ENCODE results near the gene TRAK1.

TRAK1 gene

DNA sequence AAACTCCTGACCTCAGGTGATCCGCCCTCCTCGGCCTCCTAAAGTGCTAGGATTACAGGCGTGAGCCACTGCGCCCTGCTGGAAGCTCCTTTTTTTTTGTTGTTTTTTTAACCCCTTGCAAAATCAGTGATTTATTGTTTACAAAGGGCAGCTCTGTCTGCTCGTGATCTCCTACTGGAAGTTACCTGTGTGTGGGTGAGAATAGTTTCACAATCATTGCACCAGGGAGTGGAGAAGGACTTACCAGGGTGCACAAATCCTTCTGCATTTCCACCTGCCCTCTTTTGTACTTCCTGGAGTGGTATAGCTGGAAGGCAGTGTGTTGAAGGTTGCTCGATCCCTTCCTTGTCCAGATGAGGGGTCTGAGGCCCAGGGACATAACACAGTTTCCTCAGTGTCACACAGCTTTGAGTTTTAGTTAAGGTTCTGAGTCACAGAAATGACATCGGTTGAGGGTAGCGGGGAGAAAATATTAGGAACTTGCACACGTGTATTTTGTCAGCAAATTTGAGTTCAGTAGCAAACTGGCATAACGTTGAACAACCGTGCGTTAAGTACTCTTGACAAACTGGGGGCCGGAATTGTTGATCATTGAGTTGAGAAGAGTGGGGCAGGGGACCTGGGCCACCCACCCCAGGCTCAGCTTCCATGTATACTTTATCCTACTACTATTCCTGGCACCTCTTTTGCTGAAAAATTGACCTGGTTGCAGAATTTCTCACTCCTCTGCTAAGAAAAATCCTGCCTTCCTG lies 11.3 kb upstream of the TRAK1 start:
- DNase-seq (ENCODE audit: insufficient read length, low spot score) (no peak), FAIRE-seq (no peak)
- TF ChIP-seq TAF1 (IDR thresholded peaks at IDR 0.05; ENCODE audit: low read depth, low read length) (no peak), POLR2A (IDR thresholded peaks at IDR 0.05; ENCODE audit: low read depth, low read length) (no peak), SPI1 (IDR thresholded peaks at IDR 0.05; ENCODE audit: low read depth, low read length) (no peak), PAX5 (IDR thresholded peaks at IDR 0.05; ENCODE audit: insufficient read depth, low read length, severe bottlenecking) (no peak), POU2F2 (IDR thresholded peaks at IDR 0.05; ENCODE audit: low read depth, low read length) (no peak), POLR2AphosphoS5 (IDR thresholded peaks at IDR 0.05; ENCODE audit: low read depth, low read length) (no peak)

GRCh38 chr3:42080453-42080872 lies 10.7 kb upstream of the TRAK1 start:
- TF ChIP-seq PAX5 (IDR thresholded peaks at IDR 0.05; ENCODE audit: insufficient read depth, low read length, severe bottlenecking) = no peak
- no peak for TF ChIP-seq TAF1 (IDR thresholded peaks at IDR 0.05; ENCODE audit: low read depth, low read length)
- TF ChIP-seq SPI1 (IDR thresholded peaks at IDR 0.05; ENCODE audit: low read depth, low read length) = no peak
- TF ChIP-seq POLR2A (IDR thresholded peaks at IDR 0.05; ENCODE audit: low read depth, low read length) = no peak
- TF ChIP-seq POLR2AphosphoS5 (IDR thresholded peaks at IDR 0.05; ENCODE audit: low read depth, low read length) = no peak
- TF ChIP-seq POU2F2 (IDR thresholded peaks at IDR 0.05; ENCODE audit: low read depth, low read length) = no peak
- no peak for FAIRE-seq
- DNase-seq (ENCODE audit: insufficient read length, low spot score) = no peak

DNA sequence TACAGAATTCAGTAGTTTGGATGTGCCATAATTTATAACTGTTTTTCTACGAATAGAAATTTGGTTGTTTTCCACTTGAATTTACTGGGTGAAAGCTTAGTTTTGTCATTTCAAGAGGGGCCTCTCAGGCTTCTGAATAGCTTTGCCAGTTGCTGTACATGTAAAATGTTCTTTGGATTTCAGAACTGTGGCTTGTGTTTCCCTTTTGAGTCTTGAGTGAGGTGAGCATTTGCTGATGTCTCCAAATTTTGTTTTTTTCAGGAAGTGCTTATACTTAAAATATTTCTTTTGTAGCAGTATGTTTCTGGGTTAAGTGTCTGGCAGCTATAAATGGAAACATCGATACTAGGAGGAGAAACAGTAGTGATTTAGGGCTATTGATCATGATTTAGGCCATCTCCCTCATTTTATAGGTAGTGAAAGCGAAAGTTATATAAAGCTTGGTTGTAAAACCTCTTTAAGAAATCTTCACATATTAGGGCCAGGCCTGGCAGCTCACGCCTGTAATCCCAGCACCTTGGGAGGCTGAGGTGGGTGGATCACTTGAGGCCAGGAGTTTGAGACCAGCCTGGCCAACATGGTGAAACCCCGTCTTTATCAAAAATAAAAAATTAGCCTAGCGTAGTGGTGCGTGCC lies 9.2 kb upstream of the TRAK1 start:
- FAIRE-seq = no peak
- DNase-seq (ENCODE audit: insufficient read length, low spot score) = no peak
- TF ChIP-seq POLR2A (IDR thresholded peaks at IDR 0.05; ENCODE audit: low read depth, low read length) (no peak), SPI1 (IDR thresholded peaks at IDR 0.05; ENCODE audit: low read depth, low read length) (peak; percentile 20; the same call in 1 of the 2 replicates), POU2F2 (IDR thresholded peaks at IDR 0.05; ENCODE audit: low read depth, low read length) (no peak), PAX5 (IDR thresholded peaks at IDR 0.05; ENCODE audit: insufficient read depth, low read length, severe bottlenecking) (no peak), TAF1 (IDR thresholded peaks at IDR 0.05; ENCODE audit: low read depth, low read length) (no peak), POLR2AphosphoS5 (IDR thresholded peaks at IDR 0.05; ENCODE audit: low read depth, low read length) (no peak)

DNA sequence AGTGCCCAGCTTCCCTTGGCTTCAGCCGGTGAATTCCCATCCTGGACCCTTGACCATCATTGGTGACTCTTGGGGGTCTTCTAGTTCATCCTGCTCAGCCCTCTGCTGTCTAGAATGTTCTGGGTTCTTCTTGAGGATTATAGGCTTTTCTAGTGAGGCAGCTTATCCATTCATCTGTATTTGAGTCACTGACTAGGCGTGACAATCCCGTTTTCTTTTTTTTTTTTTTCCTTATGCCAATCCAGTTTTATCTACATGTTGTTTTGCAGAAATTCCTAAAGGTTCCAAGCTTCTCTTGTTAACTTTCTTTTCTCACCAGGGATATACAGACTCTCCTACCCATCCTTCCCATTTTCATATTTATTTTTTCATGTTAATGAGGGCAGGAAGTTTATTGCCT lies 6.6 kb upstream of the TRAK1 start:
- no peak for DNase-seq (ENCODE audit: insufficient read length, low spot score)
- FAIRE-seq = no peak

GRCh38 chr3:42085641-42086376 lies 5.3 kb upstream of the TRAK1 start:
- no peak for FAIRE-seq
- TF ChIP-seq POLR2A (IDR thresholded peaks at IDR 0.05; ENCODE audit: low read depth, low read length) (no peak), SPI1 (IDR thresholded peaks at IDR 0.05; ENCODE audit: low read depth, low read length) (no peak), PAX5 (IDR thresholded peaks at IDR 0.05; ENCODE audit: insufficient read depth, low read length, severe bottlenecking) (no peak), TAF1 (IDR thresholded peaks at IDR 0.05; ENCODE audit: low read depth, low read length) (no peak), POLR2AphosphoS5 (IDR thresholded peaks at IDR 0.05; ENCODE audit: low read depth, low read length) (no peak), POU2F2 (IDR thresholded peaks at IDR 0.05; ENCODE audit: low read depth, low read length) (no peak)
- DNase-seq (ENCODE audit: insufficient read length, low spot score) = no peak

More for the DNA sequence above, 6.6 kb upstream of the TRAK1 start:
- TF ChIP-seq TAF1 (IDR thresholded peaks at IDR 0.05; ENCODE audit: low read depth, low read length) (no peak), PAX5 (IDR thresholded peaks at IDR 0.05; ENCODE audit: insufficient read depth, low read length, severe bottlenecking) (no peak), POLR2A (IDR thresholded peaks at IDR 0.05; ENCODE audit: low read depth, low read length) (no peak), POLR2AphosphoS5 (IDR thresholded peaks at IDR 0.05; ENCODE audit: low read depth, low read length) (no peak), POU2F2 (IDR thresholded peaks at IDR 0.05; ENCODE audit: low read depth, low read length) (no peak), SPI1 (IDR thresholded peaks at IDR 0.05; ENCODE audit: low read depth, low read length) (no peak)

DNA sequence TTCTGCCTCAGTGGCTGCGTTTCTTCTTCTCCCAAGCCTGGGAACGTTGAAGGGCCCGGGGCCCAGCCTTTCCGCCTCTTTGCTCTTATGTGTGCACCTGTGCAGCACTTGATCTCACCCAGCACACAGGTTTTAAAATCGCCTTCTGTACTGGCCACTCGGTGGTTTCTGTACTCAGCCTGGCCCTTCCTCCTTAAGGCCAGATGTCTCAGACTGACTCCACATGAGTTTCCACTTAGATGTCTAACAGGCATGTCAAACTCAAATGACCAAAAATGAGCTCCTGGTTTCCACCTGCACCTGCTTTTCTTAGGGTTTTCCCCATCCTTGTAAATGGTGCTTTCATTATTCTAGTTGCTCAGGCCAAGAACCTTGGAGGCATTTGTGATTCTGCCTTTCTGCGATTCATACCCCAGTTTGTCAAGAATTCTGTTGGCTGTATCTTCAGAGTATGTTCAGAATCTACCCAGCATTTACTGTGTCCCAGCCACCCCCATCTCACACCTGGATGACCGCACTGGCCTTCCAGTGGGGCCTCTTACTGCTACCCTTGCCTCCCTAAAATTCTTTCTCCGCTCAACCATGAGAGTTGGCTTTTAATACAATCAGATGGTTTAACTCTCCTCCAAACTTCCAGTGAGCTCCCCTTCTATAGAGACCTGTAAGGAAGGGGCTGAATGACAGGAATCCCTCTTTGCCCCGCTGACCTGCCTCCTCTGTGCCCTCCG lies 2.2 kb upstream of the TRAK1 start:
- FAIRE-seq = no peak
- TF ChIP-seq POU2F2 (IDR thresholded peaks at IDR 0.05; ENCODE audit: low read depth, low read length) (no peak), POLR2AphosphoS5 (IDR thresholded peaks at IDR 0.05; ENCODE audit: low read depth, low read length) (no peak), SPI1 (IDR thresholded peaks at IDR 0.05; ENCODE audit: low read depth, low read length) (0 out of 2 replicates have a peak, but pooled peaks have one; percentile 24)
- no peak for DNase-seq (ENCODE audit: insufficient read length, low spot score)

DNA sequence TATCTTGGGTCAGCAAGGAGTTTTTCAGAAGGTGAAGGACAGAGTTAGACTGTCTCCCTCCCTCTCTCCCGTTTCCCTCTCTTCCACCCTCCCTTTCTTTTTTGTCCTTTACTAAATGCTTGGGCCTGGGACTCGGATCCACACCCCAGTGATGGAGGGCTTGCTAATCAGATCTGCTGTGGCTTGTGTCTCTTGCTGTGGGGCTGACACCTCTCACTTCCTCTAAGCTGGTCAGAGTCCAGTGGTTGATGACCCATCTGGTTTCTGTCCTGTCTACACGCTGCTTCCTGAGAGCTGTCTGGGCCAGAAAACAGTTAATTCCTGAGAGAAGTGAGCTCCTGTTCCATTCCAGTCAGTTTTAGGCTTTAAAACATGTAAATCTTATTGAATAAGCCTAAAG lies 849 bp downstream of the TRAK1 start:
- TF ChIP-seq TAF1 (IDR thresholded peaks at IDR 0.05; ENCODE audit: low read depth, low read length) = no peak
- no peak for TF ChIP-seq POLR2A (IDR thresholded peaks at IDR 0.05; ENCODE audit: low read depth, low read length)
- peak; percentile 93 for TF ChIP-seq SPI1 (IDR thresholded peaks at IDR 0.05; ENCODE audit: low read depth, low read length)
- peak; percentile 25 for DNase-seq (ENCODE audit: insufficient read length, low spot score)
- peak; percentile 87 for FAIRE-seq

DNA sequence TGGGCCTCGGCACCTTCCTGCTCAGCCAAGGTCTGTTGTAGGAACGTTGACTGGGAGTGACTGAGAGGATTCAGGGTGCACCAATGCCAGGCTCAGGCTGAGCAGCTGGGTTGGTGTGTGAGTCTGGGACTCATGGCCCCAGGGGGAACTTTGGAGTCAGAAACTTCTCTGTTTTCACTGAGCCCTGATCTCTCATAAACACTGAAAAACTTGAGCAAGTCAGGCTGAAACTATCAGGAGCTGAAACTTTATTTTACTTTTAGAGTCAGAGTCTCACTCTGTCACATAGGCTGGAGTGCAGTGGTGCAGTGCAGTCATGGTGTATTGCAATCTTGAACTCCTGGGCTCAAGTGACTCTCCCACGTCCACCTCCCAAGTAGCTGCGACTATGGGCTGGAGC lies 3.0 kb downstream of the TRAK1 start:
- TF ChIP-seq PAX5 (IDR thresholded peaks at IDR 0.05; ENCODE audit: insufficient read depth, low read length, severe bottlenecking) (peak; percentile 37), POLR2A (IDR thresholded peaks at IDR 0.05; ENCODE audit: low read depth, low read length) (no peak)
- DNase-seq (ENCODE audit: insufficient read length, low spot score) (no peak), FAIRE-seq (peak; percentile 60)

Measured in GM12891 (cell line).